Measurements from ENCODE around the gene BECN2.

Gene BECN2, protein sequence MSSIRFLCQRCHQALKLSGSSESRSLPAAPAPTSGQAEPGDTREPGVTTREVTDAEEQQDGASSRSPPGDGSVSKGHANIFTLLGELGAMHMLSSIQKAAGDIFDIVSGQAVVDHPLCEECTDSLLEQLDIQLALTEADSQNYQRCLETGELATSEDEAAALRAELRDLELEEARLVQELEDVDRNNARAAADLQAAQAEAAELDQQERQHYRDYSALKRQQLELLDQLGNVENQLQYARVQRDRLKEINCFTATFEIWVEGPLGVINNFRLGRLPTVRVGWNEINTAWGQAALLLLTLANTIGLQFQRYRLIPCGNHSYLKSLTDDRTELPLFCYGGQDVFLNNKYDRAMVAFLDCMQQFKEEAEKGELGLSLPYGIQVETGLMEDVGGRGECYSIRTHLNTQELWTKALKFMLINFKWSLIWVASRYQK

DNA sequence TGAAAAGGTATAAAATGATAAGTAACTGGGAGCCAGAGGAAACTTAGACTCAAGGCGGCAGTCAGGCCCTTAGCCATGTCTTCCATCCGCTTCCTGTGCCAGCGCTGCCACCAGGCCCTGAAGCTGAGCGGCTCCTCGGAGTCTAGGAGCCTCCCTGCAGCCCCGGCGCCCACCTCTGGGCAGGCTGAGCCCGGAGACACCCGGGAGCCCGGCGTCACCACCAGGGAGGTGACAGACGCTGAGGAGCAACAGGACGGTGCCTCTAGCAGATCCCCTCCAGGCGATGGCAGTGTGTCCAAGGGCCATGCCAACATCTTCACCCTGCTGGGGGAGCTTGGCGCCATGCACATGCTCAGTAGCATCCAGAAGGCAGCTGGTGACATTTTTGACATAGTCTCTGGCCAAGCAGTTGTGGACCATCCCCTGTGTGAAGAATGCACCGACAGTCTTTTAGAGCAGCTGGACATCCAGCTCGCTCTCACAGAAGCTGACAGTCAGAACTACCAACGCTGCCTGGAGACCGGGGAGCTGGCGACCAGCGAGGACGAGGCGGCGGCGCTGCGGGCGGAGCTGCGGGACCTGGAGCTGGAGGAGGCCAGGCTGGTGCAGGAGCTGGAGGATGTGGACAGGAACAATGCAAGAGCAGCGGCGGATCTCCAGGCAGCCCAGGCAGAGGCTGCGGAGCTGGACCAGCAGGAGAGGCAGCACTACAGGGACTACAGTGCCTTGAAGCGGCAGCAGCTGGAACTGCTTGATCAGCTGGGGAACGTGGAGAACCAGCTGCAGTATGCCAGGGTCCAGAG is at the start of gene BECN2:
TSS of gene BECN2 (plus strand) at position 76 of the 803 bp plus-strand sequence. CDS start at position 76, 0 bp downstream.
- DNase-seq = no peak

DNA sequence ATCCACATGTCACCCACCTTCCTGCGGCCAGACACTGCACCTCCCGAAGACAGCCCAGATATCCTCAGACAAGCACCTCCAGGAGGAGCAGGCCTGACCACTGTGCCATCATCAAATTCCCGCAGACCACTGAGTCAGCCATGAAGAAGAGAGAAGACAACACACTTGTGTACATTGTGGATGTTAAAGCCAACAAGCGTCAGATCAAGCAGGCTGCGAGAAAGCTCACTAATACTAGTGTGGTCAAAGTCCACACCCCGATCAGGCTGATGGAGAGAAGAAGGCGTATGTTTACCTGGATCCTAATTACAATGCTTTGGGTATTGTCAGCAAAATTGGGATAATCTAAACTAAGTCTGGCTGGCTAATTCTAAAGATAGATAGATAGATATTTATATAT is 41.4 kb upstream of the BECN2 start:
- DNase-seq = no peak

DNA sequence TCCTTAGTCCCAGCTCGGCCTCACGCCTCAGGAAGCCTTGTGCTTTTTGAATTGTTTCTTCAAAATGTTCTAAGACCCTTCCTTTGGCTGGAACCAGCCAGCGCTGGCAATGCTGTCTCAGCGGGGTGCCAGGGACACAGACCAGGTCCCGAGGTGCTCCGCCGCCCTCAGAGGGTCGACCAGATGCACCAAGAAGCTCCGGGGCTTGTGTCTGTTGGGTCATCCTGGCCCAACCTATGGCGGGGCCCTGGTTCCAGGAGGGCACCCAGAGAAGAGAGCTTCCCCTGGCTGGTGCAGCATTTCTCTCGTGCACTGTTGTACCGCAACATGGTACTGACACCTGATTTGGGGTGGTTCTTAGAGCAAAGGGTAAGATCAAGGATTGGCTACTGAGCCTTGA is 40.1 kb upstream of the BECN2 start:
- DNase-seq = no peak

DNA sequence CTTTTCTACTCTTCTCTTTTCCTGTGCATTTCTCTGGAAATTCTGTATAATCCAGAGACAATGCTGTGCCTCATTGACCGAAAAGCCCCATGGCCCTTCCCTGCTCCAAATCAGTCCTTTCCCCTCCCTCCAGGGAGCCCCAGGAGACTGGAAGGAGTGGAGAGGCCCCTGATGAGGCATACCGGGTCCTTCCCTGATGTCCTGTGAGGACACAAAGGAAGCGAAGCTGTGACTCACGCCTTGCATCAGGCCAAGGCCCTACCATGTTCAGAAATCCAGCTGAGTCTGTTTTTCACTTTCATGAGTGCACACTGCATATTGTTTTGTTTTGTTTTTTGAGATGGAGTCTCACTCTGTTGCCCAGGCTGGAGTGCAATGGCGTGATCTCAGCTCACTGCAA is 38.7 kb upstream of the BECN2 start:
- no peak for DNase-seq

DNA sequence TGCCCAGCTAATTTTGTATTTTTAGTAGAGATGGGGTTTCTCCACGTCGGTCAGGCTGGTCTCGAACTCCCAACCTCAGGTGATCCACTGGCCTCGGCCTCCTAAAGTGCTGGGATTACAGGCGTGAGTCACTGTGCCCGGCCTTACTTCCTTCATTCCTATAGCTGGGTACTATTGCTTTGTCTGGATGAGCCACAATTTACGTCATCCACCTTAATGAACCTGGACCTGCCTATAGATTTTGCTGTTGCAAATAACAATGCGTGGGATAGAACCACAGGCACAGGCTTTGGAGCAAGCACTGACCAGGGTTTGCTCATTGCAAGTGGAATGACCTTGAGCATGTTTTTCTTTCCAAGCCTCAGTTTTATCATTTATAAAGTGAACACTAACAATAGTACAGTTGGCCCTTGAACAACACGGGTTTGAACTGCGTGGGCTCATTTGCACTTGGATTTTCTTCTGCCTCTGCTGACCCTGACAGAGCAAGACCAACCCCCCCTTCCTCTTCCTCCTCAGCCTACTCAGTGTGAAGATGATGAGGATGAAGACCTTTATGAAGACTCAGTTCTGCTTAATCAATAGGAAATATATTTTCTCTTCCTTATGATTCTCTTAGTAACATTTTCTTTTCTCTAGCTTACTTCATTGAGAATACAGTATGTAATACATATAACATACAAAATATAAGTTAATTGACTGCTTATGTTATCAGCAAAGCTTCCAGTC is 33.3 kb upstream of the BECN2 start:
- DNase-seq = no peak

DNA sequence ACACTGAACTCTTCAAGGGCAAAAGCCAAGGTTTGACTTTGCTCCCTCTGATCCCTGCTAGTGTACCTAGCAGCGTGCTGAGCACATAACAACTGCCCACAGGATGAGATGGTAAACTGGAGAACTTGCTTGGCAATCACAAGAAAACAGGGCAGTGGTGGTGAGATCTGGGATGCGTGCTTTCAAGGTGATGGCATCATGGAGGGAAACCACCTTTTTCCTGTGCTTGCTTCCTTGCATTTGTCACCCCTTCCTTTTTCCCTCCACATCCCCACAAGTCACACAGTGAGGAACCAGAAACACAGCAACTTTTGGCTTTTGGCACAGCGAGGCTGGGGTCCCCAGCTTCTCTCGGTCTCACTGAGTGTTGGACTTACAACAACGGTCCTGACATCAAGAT is 31.4 kb upstream of the BECN2 start:
- DNase-seq = no peak

DNA sequence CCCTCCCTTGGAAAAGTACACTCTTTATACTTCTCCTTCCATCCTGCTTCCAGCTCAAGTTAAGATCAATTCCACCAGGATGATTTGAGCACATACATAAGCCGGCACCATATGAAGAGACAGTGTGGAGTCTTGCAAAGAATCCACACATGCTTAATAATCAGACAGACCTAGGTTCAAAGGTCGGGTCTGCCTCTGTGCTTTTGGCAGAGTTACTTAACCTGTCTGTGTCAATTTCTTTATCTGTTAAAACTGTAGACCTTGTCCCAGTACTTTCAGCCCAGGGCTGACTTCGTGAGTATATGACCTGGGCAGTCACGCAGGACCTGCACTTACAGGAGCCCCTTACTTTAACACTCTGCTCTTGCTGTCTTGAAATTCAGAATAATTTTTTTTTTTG is 30.2 kb upstream of the BECN2 start:
- DNase-seq = no peak

DNA sequence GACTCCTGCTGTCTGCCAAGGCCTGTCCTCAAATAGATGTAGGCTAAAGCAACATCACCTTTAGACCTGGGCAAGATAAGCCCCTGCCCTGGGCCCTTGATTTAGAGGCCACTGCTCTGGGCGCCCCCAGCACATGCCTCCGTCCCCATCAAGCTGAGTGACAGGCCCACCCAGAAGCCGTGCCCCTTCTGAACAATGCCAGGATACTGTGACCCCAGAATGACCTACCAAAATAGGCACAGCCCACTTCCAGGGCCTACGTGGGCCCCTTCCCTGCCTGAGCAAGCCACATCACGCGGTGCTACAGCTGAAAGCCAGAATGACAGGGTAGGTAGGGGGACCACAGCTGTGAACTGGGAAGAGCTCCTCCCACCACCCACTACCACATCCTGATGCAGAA is 24.7 kb upstream of the BECN2 start:
- no peak for DNase-seq

DNA sequence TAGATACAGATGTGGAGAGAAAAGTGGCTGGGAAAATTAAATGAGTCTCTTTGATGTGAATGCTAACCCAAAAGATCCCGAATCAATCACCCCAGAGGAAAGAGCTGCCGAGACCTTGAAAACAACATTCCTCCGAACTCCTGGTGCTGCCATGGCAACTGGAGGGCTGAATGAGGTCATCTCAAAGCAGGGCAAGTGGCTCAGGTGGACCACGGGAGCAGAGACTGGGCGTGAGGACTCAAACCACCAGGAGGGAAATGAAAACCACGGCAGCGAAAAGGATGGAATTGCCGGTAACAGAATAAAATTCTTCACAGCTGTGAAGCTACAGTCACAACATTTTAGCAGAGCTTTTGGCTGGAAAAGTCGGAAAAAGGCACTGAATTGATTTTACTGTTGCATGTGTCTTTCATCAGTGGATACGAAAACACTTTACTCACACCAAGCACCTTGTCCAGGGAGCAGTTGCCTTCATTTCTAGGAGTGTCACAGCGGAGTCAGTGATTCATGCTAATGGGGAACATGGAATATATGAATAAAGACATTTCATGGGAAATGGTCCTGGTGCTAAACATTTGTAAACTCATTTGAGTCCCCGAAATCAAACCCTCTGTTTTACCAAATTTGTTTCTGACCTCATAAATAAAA is 23.2 kb upstream of the BECN2 start:
- DNase-seq = no peak

DNA sequence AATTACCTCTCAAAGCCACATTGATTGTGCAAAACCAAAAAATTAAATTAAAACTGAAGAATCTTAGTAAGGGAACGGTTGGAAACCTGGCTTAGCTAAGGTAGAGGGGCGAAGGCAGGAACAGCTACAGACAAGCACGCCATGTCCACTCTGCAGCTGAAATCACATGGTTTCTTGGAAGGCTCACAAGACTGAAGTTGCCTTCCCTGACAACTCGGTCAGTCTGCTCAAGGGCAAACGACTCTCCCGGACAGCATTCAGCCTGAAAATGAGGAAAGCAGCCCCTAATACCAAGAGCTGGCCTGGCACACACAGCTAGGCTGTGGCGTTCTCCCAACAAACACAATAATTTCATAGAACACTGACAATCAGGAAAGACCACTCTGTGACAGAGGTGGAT is 22.7 kb upstream of the BECN2 start:
- no peak for DNase-seq

DNA sequence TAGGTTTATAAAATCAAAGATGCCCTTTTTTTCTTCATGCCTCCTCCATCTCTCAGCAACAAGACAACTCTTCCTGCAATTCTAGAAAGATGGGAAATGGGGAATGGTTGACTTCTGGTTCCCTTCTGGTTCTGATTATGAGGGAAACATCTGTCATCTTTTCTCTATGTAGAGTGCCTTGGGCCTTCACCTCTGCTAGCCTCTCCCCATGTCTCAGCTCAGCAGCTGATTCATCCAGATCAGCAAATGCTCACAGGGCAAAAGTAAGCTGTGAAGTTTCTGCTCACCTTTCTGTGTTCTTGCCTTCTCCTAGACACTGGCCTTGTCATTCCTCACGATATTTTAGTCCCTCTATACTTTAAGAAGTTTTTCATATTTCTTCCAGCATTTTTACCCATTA is 17.8 kb upstream of the BECN2 start:
- DNase-seq = no peak

DNA sequence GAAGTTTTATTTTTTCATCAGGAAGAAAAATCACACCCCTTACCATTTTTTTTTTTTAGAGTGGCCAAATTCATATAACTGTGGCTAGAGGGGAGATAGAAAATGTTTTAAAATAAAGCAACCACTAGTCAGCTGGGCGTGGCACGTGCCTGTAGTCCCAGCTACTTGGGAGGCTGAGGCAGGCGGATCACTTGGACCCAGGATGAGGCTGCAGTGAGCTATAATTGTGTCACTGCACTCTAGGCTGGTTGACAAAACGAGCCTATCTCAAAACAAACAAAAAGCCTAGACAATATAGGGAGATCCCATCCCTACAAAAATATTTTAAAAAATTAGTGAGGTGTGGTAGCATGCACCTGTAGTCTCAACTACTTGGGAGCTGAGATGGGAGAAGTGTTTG is 14.8 kb upstream of the BECN2 start:
- no peak for DNase-seq

DNA sequence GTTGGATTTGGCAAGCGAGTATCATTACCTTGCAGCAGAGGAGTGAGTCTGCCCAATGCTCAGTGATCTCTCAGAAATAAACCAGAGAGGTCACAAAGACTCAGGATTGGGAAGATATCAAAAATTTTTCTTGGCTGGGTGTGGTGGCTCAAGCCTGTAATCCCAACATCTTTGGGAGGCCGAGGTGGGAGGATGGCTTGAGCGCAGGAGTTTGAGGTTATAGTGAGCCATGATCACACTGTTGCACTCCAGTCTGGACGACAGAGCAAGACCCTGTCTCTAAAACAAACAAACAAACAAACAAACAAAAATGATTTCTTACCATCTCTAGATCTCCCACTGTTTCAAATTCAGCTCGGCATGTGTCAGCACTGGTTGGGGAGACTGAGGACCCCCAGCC is 13.3 kb upstream of the BECN2 start:
- DNase-seq = no peak

DNA sequence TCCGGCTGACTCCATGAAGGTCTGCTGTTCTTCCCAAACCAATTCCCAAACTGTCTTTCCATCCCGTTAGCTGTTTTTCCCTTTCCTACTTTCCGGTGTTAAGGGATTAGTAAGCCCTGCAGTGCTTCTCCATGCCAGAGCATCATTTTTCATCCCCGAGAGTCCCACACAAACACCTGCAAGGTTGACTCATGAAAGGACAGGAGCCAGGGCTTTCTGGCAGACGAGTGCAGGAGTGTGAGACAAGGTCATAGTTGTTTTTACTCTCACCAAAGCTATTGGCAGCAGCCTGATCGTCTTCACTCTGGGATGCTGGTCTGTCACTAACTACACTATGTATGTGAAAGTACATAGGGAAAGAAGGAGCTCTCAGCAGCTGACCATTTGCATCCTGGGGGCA is 10.2 kb upstream of the BECN2 start:
- no peak for DNase-seq

DNA sequence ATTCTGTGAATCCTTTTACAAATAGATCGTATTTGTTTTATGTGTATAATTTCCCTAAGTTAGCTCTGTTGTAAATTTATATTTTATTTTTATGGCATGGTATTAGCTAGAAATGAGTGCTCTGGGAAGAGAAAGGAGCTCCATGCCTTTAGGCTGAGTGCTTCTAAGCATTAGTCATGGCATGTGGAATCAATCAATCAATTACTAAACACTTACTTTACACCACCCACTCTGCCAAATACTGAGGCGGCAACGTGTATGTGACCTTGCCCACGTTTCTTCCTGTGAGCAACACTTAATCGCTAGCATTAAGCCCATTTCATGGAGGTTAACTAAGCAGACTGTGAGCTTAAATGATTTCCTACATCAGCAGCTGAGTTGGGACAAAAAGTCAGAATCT is 7.2 kb upstream of the BECN2 start:
- no peak for DNase-seq

DNA sequence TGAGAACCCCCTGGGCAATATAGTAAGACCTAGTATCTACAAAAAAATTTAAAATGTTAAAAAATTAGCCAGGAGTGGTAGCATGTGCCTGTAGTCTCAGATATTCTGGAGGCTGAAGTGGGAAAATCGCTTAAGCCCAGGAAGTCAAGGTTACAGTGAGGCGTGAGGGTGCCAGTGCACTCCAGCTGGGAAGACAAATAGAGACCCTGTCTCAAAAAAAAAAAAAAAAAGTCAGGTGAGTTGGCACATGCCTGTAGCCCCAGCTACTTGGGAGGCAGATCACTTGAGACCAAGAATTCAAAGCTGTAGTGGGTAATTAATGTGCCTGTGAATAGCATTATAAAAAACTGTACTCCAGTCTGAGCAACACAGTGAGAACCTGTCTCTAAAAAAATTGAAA is 4.6 kb downstream of the BECN2 start:
- DNase-seq = no peak

DNA sequence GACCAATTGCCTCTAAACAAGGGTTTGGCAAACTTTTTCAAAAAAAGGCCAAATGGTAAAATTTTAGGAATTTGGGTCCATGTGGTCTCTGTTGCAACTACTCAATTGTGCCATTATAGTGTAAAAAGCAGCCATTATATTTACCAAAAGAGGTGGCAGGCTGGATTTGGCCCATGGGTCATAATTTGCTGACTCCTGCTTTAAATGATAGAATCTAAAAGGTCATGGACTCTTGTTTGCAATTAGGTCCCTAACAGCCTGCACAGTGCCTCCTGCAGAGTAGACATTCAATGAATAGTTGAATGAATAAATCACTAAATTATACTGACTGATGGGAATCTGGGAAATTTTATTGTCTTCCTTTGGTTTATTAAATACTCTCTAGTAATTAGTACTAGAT is 6.2 kb downstream of the BECN2 start:
- DNase-seq = no peak

DNA sequence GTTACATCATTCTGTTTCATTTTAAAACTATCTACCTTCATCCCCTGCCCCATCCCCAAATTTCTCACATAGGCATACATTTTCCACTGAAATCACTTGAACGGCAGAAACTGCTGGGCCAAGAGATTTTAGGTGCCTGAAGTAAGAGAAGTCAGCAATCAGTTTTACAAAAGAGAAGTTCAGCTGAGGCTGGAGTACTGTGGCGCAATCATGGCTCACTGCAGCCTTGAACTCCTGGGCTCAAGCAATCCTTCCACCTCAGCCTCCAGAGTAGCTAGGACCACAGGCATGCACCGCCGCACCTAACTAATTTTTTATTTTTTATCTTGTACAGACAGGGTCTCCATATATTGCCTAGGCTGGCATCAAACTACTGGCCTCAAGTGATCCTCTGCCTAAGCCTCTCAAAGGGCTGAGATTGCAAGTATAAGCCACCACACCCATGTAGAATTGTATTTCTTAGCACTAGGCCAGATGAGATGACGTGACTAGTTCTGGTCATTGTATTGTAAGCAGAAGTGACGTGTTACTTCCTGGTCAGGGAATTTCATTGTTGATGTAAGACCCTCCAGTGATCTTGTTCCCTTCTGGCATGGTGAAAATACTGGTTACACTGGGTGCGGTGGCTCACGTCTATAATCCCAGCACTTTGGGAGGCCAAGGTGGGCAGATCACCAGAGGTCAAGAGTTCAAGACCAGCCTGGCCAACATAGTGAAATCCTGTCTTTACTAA is 7.1 kb downstream of the BECN2 start:
- DNase-seq = no peak

DNA sequence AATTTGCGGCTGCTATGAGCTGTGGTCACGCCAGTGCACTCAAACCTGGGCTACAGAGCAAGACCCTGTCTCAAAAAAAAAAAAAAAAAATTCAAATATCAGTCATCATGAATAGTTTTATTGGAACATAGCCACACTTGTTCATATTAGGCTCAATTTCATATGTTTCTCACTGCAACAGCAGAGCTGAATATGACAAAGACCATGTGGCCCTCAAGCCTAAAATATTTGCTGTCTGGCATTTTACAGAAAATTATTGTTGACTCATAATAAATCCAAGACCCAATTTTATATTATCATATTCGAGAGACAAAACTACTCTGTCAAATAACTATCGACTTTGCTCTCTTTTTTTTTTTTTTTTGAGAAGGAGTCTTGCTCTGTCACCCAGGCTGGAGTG is 11.0 kb downstream of the BECN2 start:
- no peak for DNase-seq

DNA sequence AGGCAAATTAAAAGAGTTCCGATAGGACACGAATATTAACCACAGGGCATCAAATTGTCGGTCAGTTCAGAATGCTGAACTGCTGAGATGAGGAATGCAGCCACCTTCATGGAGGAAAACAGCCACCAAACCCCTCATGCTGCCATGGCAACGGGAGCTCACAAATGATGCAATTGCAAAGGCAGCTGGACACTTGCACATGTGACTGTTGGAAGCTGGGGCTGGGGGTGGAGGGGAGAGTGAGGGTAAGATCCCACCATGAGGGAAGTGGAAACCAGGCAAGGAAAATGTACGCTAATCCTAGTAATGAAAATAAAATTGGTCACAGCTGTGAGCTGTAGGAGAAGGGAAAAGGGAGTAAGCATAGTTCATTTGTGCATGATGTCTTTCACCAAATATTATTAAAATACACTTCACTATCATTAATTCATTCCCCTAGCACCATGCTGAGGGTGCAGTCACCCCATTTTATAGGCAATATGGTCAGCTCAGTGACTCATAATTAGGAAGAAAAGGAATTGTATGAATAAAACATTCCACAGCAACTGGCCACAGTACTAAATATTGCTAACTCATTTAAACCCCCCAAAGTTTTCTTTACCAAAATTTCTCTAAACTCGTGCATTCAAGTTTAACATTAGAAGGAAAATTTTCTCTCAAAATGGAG is 15.3 kb downstream of the BECN2 start:
- DNase-seq = no peak

DNA sequence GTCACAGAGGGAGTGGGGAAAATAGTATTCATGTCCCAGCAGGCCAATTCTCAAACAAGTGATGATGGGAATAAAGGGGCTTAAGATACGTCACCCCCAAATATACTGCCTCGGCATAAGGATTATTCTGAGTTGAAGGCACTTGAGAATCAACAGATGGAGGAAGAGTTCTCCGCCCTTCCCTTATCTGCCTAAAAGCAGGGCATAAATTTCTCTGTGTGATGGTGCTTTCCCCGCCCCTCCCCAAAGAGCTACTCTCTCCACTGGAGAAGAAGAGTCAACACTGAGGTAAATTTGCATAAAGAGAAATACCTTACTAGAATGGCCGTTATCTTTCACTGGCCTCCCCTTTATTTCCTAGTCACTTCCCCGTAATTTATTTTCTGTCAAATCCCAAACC is 18.7 kb downstream of the BECN2 start:
- DNase-seq = no peak

DNA sequence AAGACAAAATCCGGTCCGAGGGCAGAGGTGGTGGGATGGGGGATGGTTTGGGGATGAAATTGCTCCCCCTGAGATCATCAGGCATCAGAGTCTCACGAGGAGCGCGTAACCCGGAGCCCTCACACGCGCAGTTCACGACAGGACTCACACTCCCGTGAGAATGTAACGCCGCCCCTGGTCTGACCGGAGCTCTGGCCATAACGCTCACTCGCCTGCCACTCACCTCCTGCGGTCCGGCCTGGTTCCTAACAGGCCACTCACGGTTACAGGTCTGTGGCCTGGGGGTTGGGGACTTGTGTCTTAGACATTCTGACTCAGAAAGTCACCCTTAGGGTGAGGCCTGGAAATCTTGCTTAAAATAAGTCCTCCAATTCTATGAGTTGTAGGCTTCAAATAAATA is 21.5 kb downstream of the BECN2 start:
- no peak for DNase-seq
